ENCODE data around the gene MRTFB.

DNA sequence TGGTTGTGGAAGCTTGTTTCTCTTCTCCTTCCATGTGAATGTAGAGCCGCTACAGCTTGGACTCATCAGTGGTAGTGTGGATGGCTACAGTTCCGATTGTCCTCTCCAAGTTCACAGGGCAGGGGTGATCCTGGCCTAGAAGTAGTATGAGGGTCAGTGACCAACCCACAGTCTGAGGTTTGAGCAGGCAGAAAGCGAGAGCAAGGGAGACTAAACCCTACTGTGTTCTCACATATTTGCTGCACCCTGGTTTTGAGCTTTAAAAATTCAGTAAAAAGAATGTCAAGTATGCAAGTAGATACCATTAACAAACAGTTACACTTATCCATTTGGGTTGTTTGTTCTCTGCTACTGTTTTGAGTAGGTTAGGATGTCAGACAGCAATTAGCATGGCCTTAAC, 148.9 kb downstream of the MRTFB start:
- TF ChIP-seq, protein P1, sequence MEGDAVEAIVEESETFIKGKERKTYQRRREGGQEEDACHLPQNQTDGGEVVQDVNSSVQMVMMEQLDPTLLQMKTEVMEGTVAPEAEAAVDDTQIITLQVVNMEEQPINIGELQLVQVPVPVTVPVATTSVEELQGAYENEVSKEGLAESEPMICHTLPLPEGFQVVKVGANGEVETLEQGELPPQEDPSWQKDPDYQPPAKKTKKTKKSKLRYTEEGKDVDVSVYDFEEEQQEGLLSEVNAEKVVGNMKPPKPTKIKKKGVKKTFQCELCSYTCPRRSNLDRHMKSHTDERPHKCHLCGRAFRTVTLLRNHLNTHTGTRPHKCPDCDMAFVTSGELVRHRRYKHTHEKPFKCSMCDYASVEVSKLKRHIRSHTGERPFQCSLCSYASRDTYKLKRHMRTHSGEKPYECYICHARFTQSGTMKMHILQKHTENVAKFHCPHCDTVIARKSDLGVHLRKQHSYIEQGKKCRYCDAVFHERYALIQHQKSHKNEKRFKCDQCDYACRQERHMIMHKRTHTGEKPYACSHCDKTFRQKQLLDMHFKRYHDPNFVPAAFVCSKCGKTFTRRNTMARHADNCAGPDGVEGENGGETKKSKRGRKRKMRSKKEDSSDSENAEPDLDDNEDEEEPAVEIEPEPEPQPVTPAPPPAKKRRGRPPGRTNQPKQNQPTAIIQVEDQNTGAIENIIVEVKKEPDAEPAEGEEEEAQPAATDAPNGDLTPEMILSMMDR (IDR thresholded peaks at IDR 0.05), result no peak
- no peak for TF ChIP-seq POLR2A (IDR thresholded peaks at IDR 0.05)
